A549 (cell line): ENCODE measurements around the gene VASN. TPM values are rescaled to one million over a fixed set of nuclear protein-coding genes. Genes with fewer than 3 reads are reported as not detected.
"Not testable (repeated sequence)": the region's sequence is repeated elsewhere in the genome, so short reads cannot be mapped to it uniquely, and the experiment has no call there.

Source experiments
- ATAC-seq, 2 experiments: fragments of 200-7000 bp in 1 of 2; fragments of >200 bp in 1 of 2; cut with Nextera tagmentation in 1 of 2; cut with Tn5 transposase in 1 of 2; 3 replicates each; pipeline versions ENCODE4 v1.8.0 to v1.9.1; 2018 to 2020; ENCODE audit warnings: mild to moderate bottlenecking in 1 of 2, moderate library complexity in 1 of 2
- CTCF ChIA-PET: fragments of 300-600 bp; sonication (Branson Sonifier 250); formaldehyde crosslinking; extraction: SDS; loops from one replicate; lab custom pipeline; 2021; ENCODE audit warnings: antibody characterized with exemption, inconsistent platforms; lab: Yijun Ruan, JAX
- POLR2A ChIA-PET: fragments of 350-600 bp; formaldehyde crosslinking; extraction: SDS; loops from one replicate; lab custom pipeline; 2021; ENCODE audit warnings: antibody characterized with exemption, inconsistent platforms; lab: Yijun Ruan, JAX
- DNase-seq, 2 experiments: peaks; one replicate each; pipeline versions ENCODE4 v3.0.0 to v3.0.0-alpha.2; 2011 to 2016; ENCODE audit warnings: low read depth in 1 of 2, low spot score in 1 of 2
- FAIRE-seq: peaks from 2 replicates; lab custom pipeline; 2011; peaks lifted over from hg19 to GRCh38; lab: Jason Lieb, UNC
- H3K27ac ChIP-seq, 2 experiments: fragments of >200 bp; sonication (Bioruptor Twin); formaldehyde crosslinking; 3 replicates each; pipeline ENCODE4 v1.5.1; 2016 to 2017
- H3K4me1 ChIP-seq: fragments of >200 bp; sonication (Bioruptor Twin); formaldehyde crosslinking; 3 replicates; pipeline ENCODE4 v1.6.1; 2016
- H3K4me2 ChIP-seq: fragments of >200 bp; sonication (Bioruptor Twin); formaldehyde crosslinking; 3 replicates; pipeline ENCODE4 v1.6.1; 2016
- H3K4me3 ChIP-seq: fragments of >200 bp; sonication (Bioruptor Twin); formaldehyde crosslinking; 3 replicates; pipeline ENCODE4 v1.5.1; 2016
- H3K9me3 ChIP-seq: fragments of >200 bp; sonication (Bioruptor Twin); formaldehyde crosslinking; 3 replicates; pipeline ENCODE4 v1.6.1; 2016
- BCL3 ChIP-seq: fragments of >200 bp; sonication (Bioruptor Twin); formaldehyde crosslinking; IDR thresholded peaks from 3 replicates; pipeline ENCODE4 v1.6.1; 2016
- CBX8 ChIP-seq: fragments of 200-600 bp; sonication (generic); IDR thresholded peaks from 2 replicates; pipeline ENCODE4 v1.6.1; 2016
- GATA3 ChIP-seq: IDR thresholded peaks from 2 replicates; pipeline ENCODE4 v1.6.1; 2012; ENCODE audit warnings: borderline replicate concordance
- JUN ChIP-seq, 2 experiments: fragments of >200 bp; sonication (Bioruptor Twin); formaldehyde crosslinking; IDR thresholded peaks; 2 replicates in 1 of 2; 3 replicates in 1 of 2; pipeline ENCODE4 v1.6.1; 2016 to 2017
- MAX ChIP-seq: IDR thresholded peaks from 2 replicates; pipeline ENCODE4 v1.6.1; 2012
- REST ChIP-seq: fragments of 200-600 bp; sonication (generic); IDR thresholded peaks from 2 replicates; pipeline ENCODE4 v1.6.1; 2016; ENCODE audit warnings: antibody characterized with exemption, mild to moderate bottlenecking, moderate library complexity
- RFX5 ChIP-seq: fragments of 450-650 bp; IDR thresholded peaks from 2 replicates; pipeline ENCODE4 v1.7.1; 2014; ENCODE audit warnings: antibody characterized with exemption, mild to moderate bottlenecking, moderate library complexity
- WGBS: methylation state at CpG from one replicate; pipeline ENCODE4 v1.1.6; 2017; ENCODE audit errors: missing lambda C conversion rate; 5-methylcytosine and 5-hydroxymethylcytosine counted together
- polyA plus RNA-seq, 4 experiments: library from polyadenylated mRNA; depleted of rRNA in 3 of 4; stranded (reverse); fragments of >200 nt; fragmentation: RNase III in 1 of 4; extraction: RNeasy Plus Mini Kit Qiagen cat#74134 plus additional on column Dnase treatment in 1 of 4; gene quantifications; 2 replicates in 3 of 4; 3 replicates in 1 of 4; pipeline ENCODE4 v1.2.3, GENCODE V29; 2011 to 2017

VASN gene
- polyA plus RNA-seq, 2 of the 4 experiments (the other 2 are of a cell fraction): 2.3 to 4.0 TPM

GRCh38 chr16:4333308-4333638 lies 38.4 kb upstream of the VASN start:
- no peak for ATAC-seq
- H3K27ac ChIP-seq: no peak overlapping the region
- TF ChIP-seq REST (no peak), RFX5 (0 out of 2 replicates have a peak, but pooled peaks have one; percentile 16)
- TF ChIP-seq, all 56 proteins: peak for 1
- Histone ChIP-seq H3K4me1 (peaks cover 27% of the 10 kb centered on the region), H3K4me2 (no peak overlapping the region), H3K9me3 (no peaks in the 10 kb centered on the region), H3K4me3 (no peak overlapping the region)
- no peak for DNase-seq
- ChIA-PET CTCF (interaction anchor here (0.7 to 22.8 kb wide), 11 partner anchors 7 to 1181 kb away, joined by 3 to 423 read pairs (median 27); partner anchors contain the start of genes GLIS2 and TFAP4), POLR2A (no interaction called here)
- FAIRE-seq: no peak
- 95% methylated on average over 9 of the region's 9 CpGs for WGBS

- FAIRE-seq, ATAC-seq, H3K4me2 ChIP-seq, H3K27ac ChIP-seq, DNase-seq, H3K9me3 ChIP-seq, H3K4me3 ChIP-seq, POLR2A ChIA-PET: not testable (repeated sequence)
- 91% methylated on average over 9 of the region's 9 CpGs for WGBS
- H3K4me1 ChIP-seq: peaks cover 27% of the 10 kb centered on the region
- TF ChIP-seq RFX5: 0 out of 2 replicates have a peak, but pooled peaks have one; percentile 6
- CTCF ChIA-PET: interaction anchor here (1.3 to 22.8 kb wide), 9 partner anchors 20 to 135 kb away, joined by 3 to 423 read pairs (median 27); partner anchors contain the start of genes GLIS2 and TFAP4
Measured at GRCh38 chr16:4333714-4334113, 37.9 kb upstream of the VASN start.

GRCh38 chr16:4334724-4335495 lies 36.7 kb upstream of the VASN start:
- POLR2A ChIA-PET: interaction anchor here (2.0 kb wide), 1 partner anchor 11 kb away, joined by 4 read pairs; no protein-coding TSS in a partner anchor
- FAIRE-seq (no peak), DNase-seq (no peak), ATAC-seq (no peak)
- Histone ChIP-seq H3K4me1 (peaks cover 21% of the 10 kb centered on the region; the same call in 2 of the 3 replicates), H3K4me2 (no peak overlapping the region), H3K4me3 (no peak overlapping the region), H3K9me3 (no peaks in the 10 kb centered on the region), H3K27ac (no peak overlapping the region)
- TF ChIP-seq MAX (no peak), JUN (IDR thresholded peaks at IDR 0.05) (0 out of 5 replicates have a peak, but pooled peaks of 1 of the 2 experiments have one; percentile 13), CBX8 (no peak), BCL3 (no peak)
- CTCF ChIA-PET: interaction anchor here (1.2 to 22.8 kb wide), 10 partner anchors 14 to 81 kb away, joined by 3 to 423 read pairs (median 6); partner anchors contain the start of gene GLIS2
- 94% methylated on average over 23 of the region's 32 CpGs for WGBS

- peaks cover 17% of the 10 kb centered on the region; the same call in 2 of the 3 replicates for H3K4me1 ChIP-seq
- TF ChIP-seq GATA3: no peak
- WGBS: 93% methylated on average over 23 of the region's 41 CpGs
- no peak overlapping the region for H3K4me3 ChIP-seq
- no peaks in the 10 kb centered on the region for H3K9me3 ChIP-seq
- DNase-seq: no peak
- ChIA-PET POLR2A (interaction anchor here (0.6 to 2.0 kb wide), 2 partner anchors 9 to 29 kb away, joined by 3 to 4 read pairs; no protein-coding TSS in a partner anchor), CTCF (interaction anchor here (2.7 to 22.8 kb wide), 7 partner anchors 7 to 75 kb away, joined by 7 to 423 read pairs (median 59); partner anchors contain the start of genes GLIS2 and PAM16)
- H3K27ac ChIP-seq: no peak overlapping the region
- peak in 1 of 2 experiments; percentile 3; a peak in 3 of 6 replicates for ATAC-seq
- no peak overlapping the region for H3K4me2 ChIP-seq
- no peak for FAIRE-seq
Measured at GRCh38 chr16:4336701-4337539, 34.7 kb upstream of the VASN start.
